Vagina (tissue), 2 donors: Measurements from ENCODE around the gene HEXIM2.

Experiments used
- CTCF ChIP-seq, 3 experiments: fragments of 450-650 bp in 2 of 3; fragments of 200-600 bp in 1 of 3; sonication (generic) in 1 of 3; IDR thresholded peaks; one replicate each; pipeline ENCODE4 v1.5.1; 2017 to 2019; ENCODE audit warnings: antibody characterized with exemption in 3 of 3, mild to moderate bottlenecking in 2 of 3, moderate library complexity in 2 of 3
- POLR2A ChIP-seq, 2 donors: fragments of 450-650 bp; IDR thresholded peaks; one replicate each; pipeline ENCODE4 v1.6.1; 2017; ENCODE audit warnings: antibody characterized with exemption in 2 of 2, mild to moderate bottlenecking in 2 of 2, moderate library complexity in 2 of 2
- POLR2AphosphoS5 ChIP-seq, 2 donors: sonication (generic); formaldehyde crosslinking; IDR thresholded peaks; one replicate each; pipeline ENCODE4 v1.9.0; 2017; ENCODE audit warnings: antibody characterized with exemption in 2 of 2, mild to moderate bottlenecking in 2 of 2, low read depth in 1 of 2; ENCODE audit not compliant: insufficient read depth in 1 of 2

GRCh38 chr17:45128331-45128730, 33.3 kb upstream of the HEXIM2 start:
- TF ChIP-seq CTCF (IDR thresholded peaks at IDR 0.05), result no peak
- no peak for TF ChIP-seq POLR2A (IDR thresholded peaks at IDR 0.05)
- no peak for TF ChIP-seq POLR2AphosphoS5 (IDR thresholded peaks at IDR 0.05; ENCODE audit: insufficient read depth in 1 of 2, low read depth in 1 of 2)
